OCI-LY1 (cell line): ENCODE measurements around the gene ASPG.

Source experiments
- H2AFZ ChIP-seq: fragments of 200-600 bp; sonication (generic), shearing (Covaris generic); 2 replicates; pipeline ENCODE4 v1.6.0; 2014; ENCODE audit warnings: antibody characterized with exemption, mild to moderate bottlenecking, low read length
- H3F3A ChIP-seq: fragments of 200-600 bp; sonication (generic), shearing (Covaris generic); 2 replicates; pipeline ENCODE4 v1.6.0; 2014; ENCODE audit warnings: mild to moderate bottlenecking, antibody characterized with exemption, low read length, moderate library complexity; ENCODE audit not compliant: insufficient read depth
- H3K27ac ChIP-seq: fragments of 200-600 bp; sonication (generic); 2 replicates; pipeline ENCODE4 v1.5.1; 2014; ENCODE audit warnings: low read length, mixed run types, mild to moderate bottlenecking, low read depth; ENCODE audit not compliant: poor library complexity, severe bottlenecking
- H3K27me3 ChIP-seq: fragments of 200-600 bp; sonication (generic); 2 replicates; pipeline ENCODE4 v1.6.0; 2014; ENCODE audit warnings: antibody characterized with exemption, mild to moderate bottlenecking, low read length, moderate library complexity; ENCODE audit not compliant: insufficient read depth
- H3K36me3 ChIP-seq: fragments of 200-600 bp; sonication (generic); 2 replicates; pipeline ENCODE4 v1.6.1; 2014; ENCODE audit warnings: mild to moderate bottlenecking, antibody characterized with exemption, low read length, moderate library complexity, mixed read lengths; ENCODE audit not compliant: insufficient read depth
- H3K4me1 ChIP-seq: fragments of 200-600 bp; sonication (generic); 2 replicates; pipeline ENCODE4 v1.5.1; 2014; ENCODE audit warnings: mild to moderate bottlenecking, low read length, moderate library complexity; ENCODE audit not compliant: insufficient read depth, severe bottlenecking
- H3K4me2 ChIP-seq: fragments of 200-600 bp; sonication (generic), shearing (Covaris generic); 2 replicates; pipeline ENCODE4 v1.6.1; 2014; ENCODE audit warnings: low read length
- H3K4me3 ChIP-seq: fragments of 200-600 bp; sonication (generic); 2 replicates; pipeline ENCODE4 v1.5.1; 2014; ENCODE audit warnings: low read length, low read depth, mild to moderate bottlenecking, mixed read lengths; ENCODE audit not compliant: poor library complexity, severe bottlenecking
- H3K79me2 ChIP-seq: fragments of 200-600 bp; shearing (Covaris generic); 2 replicates; pipeline ENCODE4 v1.6.1; 2016; ENCODE audit warnings: mixed run types, low read length, mixed read lengths; ENCODE audit not compliant: insufficient read depth
- H3K9ac ChIP-seq: fragments of 200-600 bp; sonication (generic), shearing (Covaris generic); 2 replicates; pipeline ENCODE4 v1.6.1; 2014; ENCODE audit warnings: mild to moderate bottlenecking, low read length, mixed read lengths
- H3K9me2 ChIP-seq: fragments of 200-600 bp; sonication (generic), shearing (Covaris generic); 2 replicates; pipeline ENCODE4 v1.6.1; 2014; ENCODE audit warnings: low read depth, mild to moderate bottlenecking, low read length, mixed read lengths
- H3K9me3 ChIP-seq: fragments of 200-600 bp; shearing (Covaris generic); 2 replicates; pipeline ENCODE4 v1.6.1; 2014; ENCODE audit warnings: low read length, mixed read lengths
- H4K20me1 ChIP-seq: fragments of 200-600 bp; sonication (generic), shearing (Covaris generic); 2 replicates; pipeline ENCODE4 v1.6.0; 2016; ENCODE audit warnings: mild to moderate bottlenecking, low read length; ENCODE audit not compliant: insufficient read depth
- EZH2 ChIP-seq: fragments of 200-600 bp; sonication (generic), shearing (Covaris generic); IDR thresholded peaks from 2 replicates; pipeline ENCODE4 v1.8.0; 2017; ENCODE audit warnings: borderline replicate concordance, mixed run types, mild to moderate bottlenecking, antibody characterized with exemption, low read length, moderate library complexity, mixed read lengths
- TF ChIP-seq, protein P1 (sequence below): fragments of 200-600 bp; sonication (generic), shearing (Covaris generic); IDR thresholded peaks from 2 replicates; pipeline ENCODE4 v1.5.1; 2017; ENCODE audit warnings: mild to moderate bottlenecking, antibody characterized with exemption, low read length, moderate library complexity, mixed read lengths

Gene ASPG

DNA sequence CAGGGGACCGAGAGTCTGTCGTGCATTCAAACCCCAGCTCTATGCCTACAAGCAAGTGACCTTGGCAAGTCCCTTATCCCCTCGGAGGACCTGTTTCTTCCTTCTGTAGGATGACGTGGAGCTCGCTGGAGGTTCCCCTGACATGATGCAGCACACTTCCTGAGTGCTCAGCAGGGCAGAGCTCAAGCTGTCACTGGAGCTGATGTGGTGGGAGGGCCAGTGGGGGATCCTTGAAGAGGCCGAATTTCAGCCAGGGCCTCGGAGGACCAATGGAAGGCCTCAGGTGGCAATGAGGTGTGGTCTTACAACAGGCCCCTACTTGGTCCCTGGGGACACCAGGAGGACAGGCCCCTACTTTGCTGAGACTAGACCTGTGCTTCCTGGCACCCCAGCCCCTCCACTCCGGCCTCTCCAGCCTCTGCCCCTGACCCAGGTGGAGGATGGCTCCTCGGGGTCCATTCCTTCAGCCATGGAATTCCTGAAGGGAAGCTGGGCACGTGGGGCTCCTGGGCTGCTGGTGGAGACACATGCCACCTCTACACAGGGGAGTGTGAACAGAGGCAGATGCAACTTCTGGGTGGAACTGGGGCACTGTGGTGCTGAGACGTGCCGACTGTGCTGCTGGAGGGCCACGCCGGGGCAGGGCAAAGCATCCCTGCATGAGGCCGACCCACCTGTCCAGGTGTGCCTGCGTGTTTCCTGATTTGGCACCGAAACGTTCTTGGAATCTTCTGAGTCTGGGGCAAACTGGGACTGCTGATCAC is 34.2 kb downstream of the ASPG start:
- Histone ChIP-seq H3K9me3 (peaks cover 5% of the 10 kb centered on the region; the same call in 1 of the 2 replicates), H3K9ac (no peak overlapping the region), H3K4me1 (no peaks in the 10 kb centered on the region), H3K9me2 (no peaks in the 10 kb centered on the region), H3K27me3 (peaks cover under 1% of the 10 kb centered on the region; the same call in 1 of the 2 replicates), H2AFZ (no peak overlapping the region), H3K4me3 (no peak overlapping the region), H3K4me2 (no peak overlapping the region), H4K20me1 (no peaks in the 10 kb centered on the region), H3F3A (no peaks in the 10 kb centered on the region), H3K27ac (no peak overlapping the region), H3K79me2 (no peaks in the 10 kb centered on the region), H3K36me3 (no peaks in the 10 kb centered on the region)
- TF ChIP-seq EZH2, result no peak
- TF ChIP-seq, protein P1, sequence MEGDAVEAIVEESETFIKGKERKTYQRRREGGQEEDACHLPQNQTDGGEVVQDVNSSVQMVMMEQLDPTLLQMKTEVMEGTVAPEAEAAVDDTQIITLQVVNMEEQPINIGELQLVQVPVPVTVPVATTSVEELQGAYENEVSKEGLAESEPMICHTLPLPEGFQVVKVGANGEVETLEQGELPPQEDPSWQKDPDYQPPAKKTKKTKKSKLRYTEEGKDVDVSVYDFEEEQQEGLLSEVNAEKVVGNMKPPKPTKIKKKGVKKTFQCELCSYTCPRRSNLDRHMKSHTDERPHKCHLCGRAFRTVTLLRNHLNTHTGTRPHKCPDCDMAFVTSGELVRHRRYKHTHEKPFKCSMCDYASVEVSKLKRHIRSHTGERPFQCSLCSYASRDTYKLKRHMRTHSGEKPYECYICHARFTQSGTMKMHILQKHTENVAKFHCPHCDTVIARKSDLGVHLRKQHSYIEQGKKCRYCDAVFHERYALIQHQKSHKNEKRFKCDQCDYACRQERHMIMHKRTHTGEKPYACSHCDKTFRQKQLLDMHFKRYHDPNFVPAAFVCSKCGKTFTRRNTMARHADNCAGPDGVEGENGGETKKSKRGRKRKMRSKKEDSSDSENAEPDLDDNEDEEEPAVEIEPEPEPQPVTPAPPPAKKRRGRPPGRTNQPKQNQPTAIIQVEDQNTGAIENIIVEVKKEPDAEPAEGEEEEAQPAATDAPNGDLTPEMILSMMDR, result no peak

DNA sequence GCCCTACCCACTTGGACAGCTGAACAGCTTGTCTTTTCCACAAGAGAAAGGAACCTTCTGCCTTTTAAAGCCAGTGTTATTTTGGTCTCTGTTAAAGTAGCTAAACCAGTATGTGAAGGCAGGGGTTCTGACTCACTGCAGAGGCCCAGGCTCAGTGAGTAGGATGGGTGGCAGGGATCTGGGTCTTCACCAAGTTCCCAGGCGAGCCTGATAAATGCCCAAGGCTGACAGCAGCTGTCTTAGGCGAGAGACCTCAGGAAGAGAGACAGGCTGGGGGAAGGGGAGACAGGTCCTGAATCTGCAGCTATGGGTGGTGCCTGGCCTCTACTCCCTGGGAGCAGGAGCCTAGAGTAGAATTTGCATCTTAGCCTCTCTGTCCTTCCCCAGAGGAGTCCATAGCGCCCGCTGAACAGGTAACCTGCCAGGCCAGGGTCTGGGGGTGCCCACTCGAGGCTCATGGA is 34.8 kb downstream of the ASPG start:
- H3F3A ChIP-seq, result no peaks in the 10 kb centered on the region
- H4K20me1 ChIP-seq, result no peaks in the 10 kb centered on the region
- no peaks in the 10 kb centered on the region for H3K4me1 ChIP-seq
- H3K9ac ChIP-seq, result no peak overlapping the region
- no peaks in the 10 kb centered on the region; the same call in 1 of the 2 replicates for H3K27me3 ChIP-seq
- no peaks in the 10 kb centered on the region for H3K79me2 ChIP-seq
- no peak overlapping the region for H2AFZ ChIP-seq
- H3K27ac ChIP-seq, result no peak overlapping the region
- H3K4me3 ChIP-seq, result no peak overlapping the region
- H3K9me3 ChIP-seq, result peaks cover 9% of the 10 kb centered on the region; the same call in 1 of the 2 replicates
- TF ChIP-seq, protein P1, result no peak
- TF ChIP-seq EZH2, result no peak
- no peak overlapping the region for H3K4me2 ChIP-seq
- no peaks in the 10 kb centered on the region for H3K36me3 ChIP-seq
- H3K9me2 ChIP-seq, result no peaks in the 10 kb centered on the region

DNA sequence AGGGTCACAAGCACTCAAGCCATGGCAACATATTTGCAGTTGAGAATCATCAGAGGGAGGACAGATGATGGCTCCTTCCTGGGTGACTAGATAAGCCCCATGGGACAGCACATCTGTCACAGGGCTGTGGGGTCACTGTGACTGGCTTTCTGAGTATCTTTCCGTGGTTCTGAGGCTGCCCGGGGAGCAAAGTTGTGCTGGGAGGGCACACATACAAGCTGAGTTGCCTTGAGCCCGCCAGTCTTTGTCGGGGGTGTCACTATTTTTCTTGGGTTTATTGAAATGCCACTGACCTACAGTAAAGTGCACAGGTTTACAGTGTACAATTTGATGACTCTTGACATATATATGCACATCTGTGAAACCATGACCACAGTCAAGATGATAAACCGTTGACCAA is 35.6 kb downstream of the ASPG start:
- Histone ChIP-seq H3K27ac (no peak overlapping the region), H3K27me3 (no peaks in the 10 kb centered on the region; the same call in 1 of the 2 replicates), H3K4me3 (no peak overlapping the region), H3K9me2 (no peaks in the 10 kb centered on the region), H3K79me2 (no peaks in the 10 kb centered on the region), H3K4me2 (no peak overlapping the region), H3K36me3 (no peaks in the 10 kb centered on the region), H3F3A (no peaks in the 10 kb centered on the region), H3K4me1 (no peaks in the 10 kb centered on the region), H4K20me1 (no peaks in the 10 kb centered on the region), H3K9me3 (peaks cover 9% of the 10 kb centered on the region; the same call in 1 of the 2 replicates), H3K9ac (no peak overlapping the region), H2AFZ (no peak overlapping the region)
- TF ChIP-seq, protein P1, result no peak
- no peak for TF ChIP-seq EZH2
